GM19438 (cell line): ENCODE data around the gene PWWP2A.
"Not testable (repeated sequence)": the region's sequence is repeated elsewhere in the genome, so short reads cannot be mapped to it uniquely, and the experiment has no call there.

Source experiments
- ATAC-seq: cut with Tn5 transposase; IDR thresholded peaks from one replicate; pipeline ENCODE4 v1.9.1; 2021; ENCODE audit warnings: low read depth; ENCODE audit not compliant: unreplicated experiment

Gene PWWP2A, protein sequence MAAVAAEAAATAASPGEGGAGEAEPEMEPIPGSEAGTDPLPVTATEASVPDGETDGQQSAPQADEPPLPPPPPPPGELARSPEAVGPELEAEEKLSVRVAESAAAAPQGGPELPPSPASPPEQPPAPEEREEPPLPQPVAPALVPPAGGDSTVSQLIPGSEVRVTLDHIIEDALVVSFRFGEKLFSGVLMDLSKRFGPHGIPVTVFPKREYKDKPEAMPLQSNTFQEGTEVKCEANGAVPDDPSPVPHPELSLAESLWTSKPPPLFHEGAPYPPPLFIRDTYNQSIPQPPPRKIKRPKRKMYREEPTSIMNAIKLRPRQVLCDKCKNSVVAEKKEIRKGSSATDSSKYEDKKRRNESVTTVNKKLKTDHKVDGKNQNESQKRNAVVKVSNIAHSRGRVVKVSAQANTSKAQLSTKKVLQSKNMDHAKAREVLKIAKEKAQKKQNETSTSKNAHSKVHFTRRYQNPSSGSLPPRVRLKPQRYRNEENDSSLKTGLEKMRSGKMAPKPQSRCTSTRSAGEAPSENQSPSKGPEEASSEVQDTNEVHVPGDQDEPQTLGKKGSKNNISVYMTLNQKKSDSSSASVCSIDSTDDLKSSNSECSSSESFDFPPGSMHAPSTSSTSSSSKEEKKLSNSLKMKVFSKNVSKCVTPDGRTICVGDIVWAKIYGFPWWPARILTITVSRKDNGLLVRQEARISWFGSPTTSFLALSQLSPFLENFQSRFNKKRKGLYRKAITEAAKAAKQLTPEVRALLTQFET

GRCh38 chr5:160119142-160119904, at the start of gene PWWP2A:
PWWP2A (minus strand) TSS chr5:160119450; CDS start chr5:160119388, 62 bp downstream.
- peak; percentile 87 for ATAC-seq

DNA sequence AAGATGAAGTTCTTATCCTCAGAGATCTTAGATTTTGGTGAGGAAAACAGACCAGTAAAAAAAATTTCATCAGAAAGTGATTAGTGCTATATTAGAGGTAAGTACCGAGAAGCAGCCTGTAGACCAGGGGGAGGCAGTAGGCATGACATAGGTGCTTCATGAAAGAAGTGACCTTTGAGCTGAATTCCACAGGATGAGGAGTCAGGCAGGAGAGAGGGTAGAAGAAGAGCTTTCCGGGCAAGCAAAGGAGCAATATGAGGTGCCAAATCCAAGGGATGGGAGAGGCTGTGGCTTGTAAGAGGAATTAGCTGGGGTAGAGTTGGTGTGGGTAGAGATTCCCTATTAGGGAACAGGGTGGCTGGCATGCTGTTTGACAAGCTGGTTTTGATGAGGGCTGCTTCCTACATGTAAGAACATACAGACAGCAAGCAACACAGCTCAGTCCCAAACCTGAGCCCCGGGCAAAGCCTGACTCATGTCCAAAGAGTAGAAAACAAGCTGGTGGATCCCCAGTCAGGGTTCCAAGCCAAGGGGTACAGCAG, 48.4 kb upstream of the PWWP2A start:
- no peak for ATAC-seq

DNA sequence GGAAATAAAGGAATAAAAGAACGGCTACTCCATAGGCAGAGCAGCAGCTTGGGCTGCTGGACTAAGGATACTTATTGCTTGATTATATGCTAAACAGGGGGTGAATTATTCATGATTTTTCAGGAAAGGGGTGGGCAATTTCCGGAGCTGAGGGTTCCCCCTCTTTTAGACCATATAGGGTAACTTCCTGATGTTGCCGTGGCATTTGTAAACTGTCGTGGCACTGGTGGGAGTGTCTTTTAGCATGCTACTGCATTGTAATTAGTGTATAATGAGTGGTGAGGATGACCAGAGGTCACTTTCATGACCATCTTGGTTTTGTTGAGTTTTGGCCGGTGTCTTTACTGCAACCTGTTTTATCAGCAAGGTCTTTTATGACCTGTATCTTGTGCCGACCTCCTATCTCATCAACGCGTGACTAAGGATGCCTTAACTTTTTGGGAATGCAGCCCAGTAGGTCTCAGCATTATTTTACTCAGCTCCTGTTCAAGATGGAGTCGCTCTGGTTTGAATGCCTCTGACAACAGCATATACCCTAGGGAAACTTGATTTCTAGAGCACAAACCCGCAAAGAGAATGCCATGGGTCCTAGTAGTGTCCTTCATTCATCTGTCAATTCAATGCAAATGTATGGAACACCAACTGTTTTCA, 47.8 kb upstream of the PWWP2A start:
- no peak for ATAC-seq

DNA sequence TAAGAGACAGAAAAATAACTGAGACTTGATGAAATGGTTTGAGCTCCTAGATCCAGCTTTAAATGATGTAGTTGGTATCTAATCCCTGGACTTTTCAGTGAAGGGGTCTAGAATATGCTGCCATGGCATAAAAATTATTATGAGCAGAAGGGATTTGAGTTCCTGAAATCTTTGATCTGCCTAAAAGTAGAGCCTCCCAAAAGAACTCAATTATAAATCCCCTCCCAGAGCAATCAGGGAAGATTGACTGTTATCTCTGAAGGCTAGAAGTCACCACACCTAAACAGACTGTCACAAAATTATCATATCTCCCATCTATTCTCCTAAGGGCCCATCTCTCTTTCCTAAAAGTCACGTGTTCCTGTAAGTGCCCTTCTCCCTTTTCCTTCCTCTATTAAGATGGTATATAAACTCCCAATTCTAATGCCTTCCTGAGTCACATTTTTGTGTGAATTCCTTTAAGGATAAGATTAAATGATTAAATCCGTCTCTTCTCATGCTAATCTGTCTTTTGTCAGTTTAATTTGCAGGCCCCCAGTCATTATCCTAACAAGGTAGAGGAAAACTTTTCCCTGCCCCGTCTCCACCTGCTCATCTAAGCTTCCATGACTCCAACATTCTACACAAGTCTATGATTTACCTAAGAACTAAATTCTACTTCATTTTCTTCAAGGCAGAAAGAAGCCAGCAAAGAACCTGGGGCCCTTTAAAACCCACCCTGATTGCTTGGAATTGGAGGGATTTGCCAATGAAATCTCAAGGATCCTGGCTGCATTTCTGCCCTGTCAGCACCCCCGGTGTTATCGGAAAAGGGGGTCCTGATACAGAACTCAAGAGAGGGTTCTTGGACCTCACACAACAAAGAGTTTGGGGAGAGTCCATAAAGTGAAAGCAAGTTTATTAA, 47.1 kb upstream of the PWWP2A start:
- no peak for ATAC-seq

DNA sequence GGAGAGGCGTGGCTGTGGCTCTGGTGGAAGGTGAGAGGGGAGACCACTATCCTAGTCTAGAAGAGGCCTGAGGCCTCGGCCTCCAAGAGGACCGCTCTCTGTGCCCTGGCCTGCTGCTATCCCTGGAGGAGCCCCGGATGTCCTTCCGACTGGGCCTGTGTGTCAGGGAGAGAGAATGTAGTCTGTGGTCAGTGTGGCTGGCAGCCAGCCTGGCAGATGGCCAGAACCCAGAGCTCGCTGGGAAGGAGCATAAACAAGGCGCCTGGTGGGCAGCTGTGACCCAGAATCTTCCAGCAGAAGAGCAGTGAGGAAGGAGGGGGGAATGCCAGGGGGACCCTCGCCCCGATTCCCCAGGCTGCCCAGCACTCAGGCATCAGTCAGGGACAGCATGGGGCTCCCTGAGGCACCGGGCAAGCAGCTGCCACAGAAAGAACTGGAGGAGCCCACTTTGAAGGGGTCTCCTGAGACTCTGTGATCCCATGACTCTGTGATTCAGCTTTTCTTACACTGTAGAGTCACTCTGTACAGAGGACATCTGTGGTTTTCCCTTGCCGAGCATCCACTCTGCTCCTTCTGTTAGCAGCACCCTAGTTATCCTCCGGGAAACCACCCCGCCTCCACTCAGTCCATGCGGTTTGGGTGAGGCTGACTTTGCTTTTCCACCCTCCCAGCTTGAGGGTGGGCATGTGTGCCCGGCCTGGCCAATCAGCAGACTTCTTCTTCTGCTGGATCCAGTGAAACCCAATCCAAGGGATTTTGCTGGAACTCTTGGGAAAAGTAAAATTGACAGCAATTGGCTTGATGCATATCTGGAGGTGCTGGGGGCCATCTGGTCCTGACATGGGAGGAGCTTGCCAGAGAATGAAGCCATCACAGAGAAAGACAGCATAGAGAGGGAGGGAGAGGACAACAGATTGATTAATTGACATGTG, 46.2 kb upstream of the PWWP2A start:
- ATAC-seq = no peak

- no peak for ATAC-seq
These were observed 43.7 kb upstream of the PWWP2A start for GRCh38 chr5:160162910-160163309.

DNA sequence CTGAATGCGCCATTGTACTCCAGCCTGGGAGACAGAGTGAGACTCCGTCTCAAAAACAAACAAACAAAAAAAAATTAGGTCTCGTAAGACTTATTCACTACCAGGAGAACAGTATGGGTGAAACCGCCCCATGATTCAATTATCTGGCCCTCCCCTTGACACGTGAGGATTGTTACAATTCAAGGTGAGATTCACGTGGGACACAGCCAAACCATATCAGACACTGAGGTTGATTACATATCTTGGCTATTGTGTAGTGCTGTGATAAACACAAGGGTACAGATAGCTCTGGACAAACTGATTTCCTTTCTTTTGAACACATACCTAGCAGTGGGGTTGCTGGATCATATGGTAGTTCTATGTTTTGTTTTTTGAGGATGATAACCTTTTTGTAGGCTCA, 42.4 kb upstream of the PWWP2A start:
- no peak for ATAC-seq

DNA sequence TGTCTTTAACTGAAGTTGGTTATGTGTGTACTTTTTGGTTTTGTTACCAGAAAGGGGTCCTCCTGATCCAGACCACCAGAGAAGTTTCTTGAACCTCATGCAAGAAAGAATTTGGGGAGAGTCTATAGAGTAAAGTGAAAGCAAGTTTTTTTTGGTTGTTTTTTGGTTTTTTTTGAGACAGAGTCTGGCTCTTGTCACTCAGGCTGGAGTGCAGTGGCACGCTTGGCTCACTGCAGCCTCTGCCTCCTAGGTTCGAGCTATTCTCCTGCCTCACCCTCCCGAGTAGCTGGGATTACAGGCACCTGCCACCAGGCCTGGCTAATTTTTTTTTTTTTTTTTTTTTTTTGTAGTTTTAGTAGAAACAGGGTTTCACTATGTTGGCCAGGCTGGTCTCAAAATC, 41.6 kb upstream of the PWWP2A start:
- not testable (repeated sequence) for ATAC-seq

DNA sequence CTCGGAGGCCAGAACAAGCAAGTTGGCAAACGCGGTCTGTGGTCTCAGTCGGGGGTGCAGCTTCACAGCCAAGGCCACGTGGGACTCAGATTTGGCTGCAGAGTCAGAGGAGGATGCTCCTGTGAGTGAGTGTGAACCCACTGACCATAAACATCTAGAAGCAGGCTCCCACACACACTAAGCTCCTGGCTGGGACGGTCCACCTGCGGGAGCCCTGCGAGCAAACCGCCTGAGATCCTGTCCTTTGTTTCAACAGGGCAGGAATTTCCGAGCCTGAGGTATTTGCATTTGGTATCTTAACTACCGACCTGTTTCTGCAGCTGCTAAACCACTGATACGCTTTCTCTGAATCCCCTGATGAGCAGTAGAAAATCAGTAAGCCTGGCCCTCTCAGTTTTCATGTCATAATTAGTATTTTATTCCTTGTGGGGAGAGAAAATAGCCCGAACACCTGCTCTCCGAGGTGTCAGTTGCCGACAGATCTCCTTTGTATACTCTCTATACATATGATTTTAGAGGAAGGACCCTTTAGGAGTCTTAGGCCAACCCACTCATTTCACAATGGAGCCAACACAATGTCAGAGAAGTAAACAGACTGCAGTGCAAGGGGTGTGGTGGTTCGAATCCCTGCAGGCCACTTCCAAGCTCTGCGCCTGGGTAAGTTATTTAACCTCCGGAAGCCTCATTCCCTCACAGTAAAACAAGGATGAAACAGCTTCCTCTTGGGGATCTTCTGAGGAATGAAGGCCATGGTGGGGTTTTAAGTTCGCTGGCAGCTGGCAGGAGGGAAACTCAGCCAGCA, 40.9 kb upstream of the PWWP2A start:
- peak; percentile 78 for ATAC-seq

DNA sequence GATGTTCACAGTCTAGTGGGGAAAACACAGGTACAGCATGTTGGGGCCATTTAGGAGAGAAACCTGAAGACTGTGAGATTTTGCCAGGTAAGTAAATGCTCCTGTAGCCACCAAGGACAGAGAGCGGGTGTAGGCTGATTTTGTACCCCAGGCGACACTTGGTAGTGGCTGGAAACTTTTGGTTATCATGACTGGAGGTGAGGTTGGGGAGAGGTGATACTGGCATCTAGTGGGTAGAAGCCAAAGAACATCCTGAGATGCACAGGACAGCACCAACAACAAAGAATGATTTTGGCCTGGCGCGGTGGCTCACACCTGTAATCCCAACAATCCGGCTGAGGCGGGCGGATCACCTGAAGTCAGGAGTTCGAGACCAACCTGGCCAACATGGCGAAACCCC, 38.8 kb upstream of the PWWP2A start:
- no peak for ATAC-seq

DNA sequence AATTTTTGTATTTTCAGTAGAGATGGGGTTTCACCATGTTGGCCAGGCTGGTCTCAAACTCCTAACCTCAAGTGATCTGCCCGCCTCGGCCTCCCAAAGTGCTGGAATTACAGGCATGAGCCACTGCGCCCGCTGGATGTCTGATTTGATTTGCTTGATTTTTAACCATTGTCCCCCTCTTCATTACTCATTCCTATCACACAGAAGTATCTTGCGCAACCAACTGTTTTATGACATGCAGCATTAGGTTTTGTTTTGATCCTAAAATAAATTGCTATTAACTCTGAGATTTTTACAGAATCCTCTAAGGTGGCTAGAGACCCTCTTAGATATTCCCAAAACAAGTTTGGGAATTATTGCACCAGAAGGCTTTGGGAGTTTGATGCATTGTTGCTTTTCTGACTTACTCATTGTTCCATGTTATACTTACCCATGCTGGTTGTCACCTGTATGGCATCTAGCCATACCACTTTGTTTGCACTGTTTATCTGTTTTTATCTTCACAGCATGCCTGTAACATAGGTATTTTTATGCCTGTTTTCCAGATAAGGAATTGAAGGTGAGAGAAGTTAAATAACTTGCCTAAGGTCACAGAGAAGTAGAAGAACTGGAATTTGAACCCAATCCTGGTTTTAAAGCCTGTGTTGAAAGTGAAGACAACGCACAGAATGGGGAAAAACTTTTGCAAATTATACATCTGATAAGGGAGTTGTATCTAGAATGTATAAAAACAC, 35.9 kb upstream of the PWWP2A start:
- ATAC-seq = no peak

GRCh38 chr5:160152901-160153300, 33.7 kb upstream of the PWWP2A start:
- ATAC-seq = no peak

- ATAC-seq = no peak
These were observed 33.0 kb upstream of the PWWP2A start for GRCh38 chr5:160152287-160152686.

DNA sequence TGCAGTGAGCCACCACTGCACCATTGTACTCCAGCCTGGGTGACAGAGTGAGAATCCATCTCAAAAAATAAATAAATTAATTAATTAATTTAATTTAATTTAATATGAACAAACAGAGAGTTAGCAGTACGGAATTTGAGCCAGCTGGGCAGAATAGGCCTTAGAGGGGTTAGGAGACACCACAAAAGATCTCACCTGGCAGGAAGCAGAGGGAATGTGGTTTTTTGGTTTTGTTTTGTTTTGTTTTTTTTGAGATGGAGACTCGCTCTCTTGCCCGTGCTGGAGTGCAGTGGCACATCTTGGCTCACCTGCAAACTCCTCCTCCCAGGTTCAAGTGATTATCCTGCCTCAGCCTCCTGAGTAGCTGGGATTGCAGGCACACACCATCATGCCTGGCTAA, 31.8 kb upstream of the PWWP2A start:
- no peak for ATAC-seq

GRCh38 chr5:160150381-160150780, 31.1 kb upstream of the PWWP2A start:
- ATAC-seq = no peak

- ATAC-seq = not testable (repeated sequence)
These were observed 25.2 kb upstream of the PWWP2A start for GRCh38 chr5:160144436-160144835.

DNA sequence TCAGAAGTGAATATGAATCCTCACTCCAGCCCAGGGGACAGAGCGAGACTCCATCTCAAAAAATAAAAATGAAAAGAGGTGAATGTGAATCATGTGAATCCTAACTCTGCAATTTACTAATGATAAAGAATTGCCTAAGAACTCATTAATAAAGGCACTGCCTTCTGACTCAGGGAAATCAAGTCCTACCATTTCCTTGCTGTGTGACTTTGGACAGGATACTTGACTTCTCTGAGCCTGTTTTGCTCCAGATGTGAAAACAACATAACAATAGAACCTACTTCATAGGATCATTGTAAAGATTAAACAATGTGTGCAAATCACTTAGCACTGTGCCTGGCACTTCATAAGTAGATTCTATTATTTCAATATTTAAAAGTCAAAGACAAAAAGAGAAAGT, 15.1 kb upstream of the PWWP2A start:
- no peak for ATAC-seq
